ENCODE data around the gene CD300H.
"Not testable (repeated sequence)": the region's sequence is repeated elsewhere in the genome, so short reads cannot be mapped to it uniquely, and the experiment has no call there.

The CD300H gene

DNA sequence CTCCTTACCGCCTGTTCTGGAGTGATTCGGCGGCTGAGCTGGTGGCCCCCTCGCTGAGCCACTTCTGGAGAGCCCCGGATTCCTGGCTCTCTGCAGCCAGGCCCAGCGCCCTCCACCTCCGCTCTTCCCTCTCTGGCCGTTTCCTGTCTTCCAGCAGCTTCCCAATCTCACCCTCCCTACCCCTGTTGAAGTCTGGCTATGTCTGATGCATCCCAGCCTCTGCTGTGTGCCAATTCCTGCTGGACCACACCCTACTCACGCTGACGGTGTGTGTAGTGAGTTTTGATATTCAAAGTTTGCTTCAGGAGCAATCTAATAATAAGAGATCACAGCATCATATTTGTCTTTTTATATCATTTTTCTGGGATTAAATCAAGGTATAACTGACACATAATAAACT is 15.3 kb upstream of the CD300H start:
- no peak overlapping the region for H3K4me3 ChIP-seq (ENCODE audit: low read length)
- H3K4me1 ChIP-seq (ENCODE audit: insufficient read depth, low read length): no peaks in the 10 kb centered on the region
- no peaks in the 10 kb centered on the region for H3K36me3 ChIP-seq (ENCODE audit: insufficient read depth, low read depth, low read length)
- H3K9ac ChIP-seq (ENCODE audit: low read depth, low read length): no peak overlapping the region
- H3K27me3 ChIP-seq (ENCODE audit: insufficient read depth, low read length): no peaks in the 10 kb centered on the region
- H3K27ac ChIP-seq (ENCODE audit: low read length): no peak overlapping the region
- H3K9me3 ChIP-seq (ENCODE audit: insufficient read depth, low read depth, low read length): no peaks in the 10 kb centered on the region

- no peaks in the 10 kb centered on the region for H3K9me3 ChIP-seq (ENCODE audit: insufficient read depth, low read depth, low read length)
- no peaks in the 10 kb centered on the region for H3K36me3 ChIP-seq (ENCODE audit: insufficient read depth, low read depth, low read length)
- no peak overlapping the region for H3K27ac ChIP-seq (ENCODE audit: low read length)
- H3K27me3 ChIP-seq (ENCODE audit: insufficient read depth, low read length): no peaks in the 10 kb centered on the region
- no peak overlapping the region for H3K4me3 ChIP-seq (ENCODE audit: low read length)
- no peaks in the 10 kb centered on the region for H3K4me1 ChIP-seq (ENCODE audit: insufficient read depth, low read length)
- H3K9ac ChIP-seq (ENCODE audit: low read depth, low read length): no peak overlapping the region
These were observed 12.6 kb upstream of the CD300H start for GRCh38 chr17:74579900-74580299.

GRCh38 chr17:74578979-74579378 is 11.7 kb upstream of the CD300H start:
- Histone ChIP-seq H3K9ac (ENCODE audit: low read depth, low read length) (no peak overlapping the region), H3K4me3 (ENCODE audit: low read length) (no peak overlapping the region), H3K4me1 (ENCODE audit: insufficient read depth, low read length) (no peaks in the 10 kb centered on the region), H3K9me3 (ENCODE audit: insufficient read depth, low read depth, low read length) (no peaks in the 10 kb centered on the region), H3K27me3 (ENCODE audit: insufficient read depth, low read length) (peaks cover 4% of the 10 kb centered on the region; the same call in 1 of the 2 replicates), H3K36me3 (ENCODE audit: insufficient read depth, low read depth, low read length) (no peaks in the 10 kb centered on the region), H3K27ac (ENCODE audit: low read length) (no peak overlapping the region)

DNA sequence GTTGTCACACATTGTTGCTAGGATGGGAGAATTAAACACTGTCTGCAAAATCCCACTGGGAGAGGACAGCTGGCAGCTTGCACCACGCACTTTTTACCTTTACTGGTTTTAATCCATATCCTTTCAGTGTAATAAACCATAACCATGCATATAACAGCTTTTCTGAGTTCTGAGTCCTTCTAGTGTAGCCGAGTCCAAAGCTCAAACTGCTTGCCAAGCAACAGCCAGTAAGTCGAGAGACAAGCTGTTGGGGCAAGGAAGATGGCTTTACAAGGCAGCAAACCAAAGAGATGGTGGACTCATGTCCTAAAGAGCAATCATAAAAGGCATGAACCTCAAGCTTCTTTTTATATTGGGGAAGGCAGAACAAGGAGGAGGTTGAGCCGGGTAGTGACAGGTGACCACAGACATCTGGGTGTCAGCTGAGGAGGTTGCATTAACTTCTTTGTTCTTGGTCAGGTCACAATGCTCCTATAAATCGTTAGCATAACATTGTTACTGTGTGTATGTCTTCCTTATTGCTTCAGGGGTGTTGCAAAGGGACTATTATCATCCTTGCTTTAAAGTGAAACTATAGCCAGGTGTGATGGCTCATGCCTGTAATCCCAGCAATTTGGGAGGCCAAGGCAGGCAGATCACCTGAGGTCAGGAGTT is 7.3 kb upstream of the CD300H start:
- no peak overlapping the region for H3K27ac ChIP-seq (ENCODE audit: low read length)
- no peak overlapping the region for H3K9ac ChIP-seq (ENCODE audit: low read depth, low read length)
- H3K27me3 ChIP-seq (ENCODE audit: insufficient read depth, low read length): peaks cover 5% of the 10 kb centered on the region; the same call in 1 of the 2 replicates
- H3K36me3 ChIP-seq (ENCODE audit: insufficient read depth, low read depth, low read length): no peaks in the 10 kb centered on the region
- no peaks in the 10 kb centered on the region for H3K9me3 ChIP-seq (ENCODE audit: insufficient read depth, low read depth, low read length)
- no peaks in the 10 kb centered on the region for H3K4me1 ChIP-seq (ENCODE audit: insufficient read depth, low read length)
- H3K4me3 ChIP-seq (ENCODE audit: low read length): no peak overlapping the region

DNA sequence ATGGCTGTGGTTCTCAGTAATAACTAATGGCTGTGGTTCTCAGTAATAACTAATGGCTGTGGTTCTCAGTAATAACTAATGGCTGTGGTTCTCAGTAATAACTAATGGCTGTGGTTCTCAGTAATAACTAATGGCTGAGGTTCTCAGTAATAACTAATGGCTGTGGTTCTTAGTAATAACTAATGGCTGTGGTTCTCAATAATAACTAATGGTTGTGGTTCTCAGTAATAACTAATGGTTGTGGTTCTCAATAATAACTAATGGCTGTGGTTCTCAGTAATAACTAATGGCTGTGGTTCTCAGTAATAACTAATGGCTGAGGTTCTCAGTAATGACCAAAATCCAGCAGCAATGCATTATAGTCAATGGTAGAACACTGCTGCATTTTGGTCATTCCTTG is 6.3 kb upstream of the CD300H start:
- H3K36me3 ChIP-seq (ENCODE audit: insufficient read depth, low read depth, low read length); H3K9ac ChIP-seq (ENCODE audit: low read depth, low read length); H3K4me3 ChIP-seq (ENCODE audit: low read length); H3K27me3 ChIP-seq (ENCODE audit: insufficient read depth, low read length); H3K27ac ChIP-seq (ENCODE audit: low read length); H3K4me1 ChIP-seq (ENCODE audit: insufficient read depth, low read length); H3K9me3 ChIP-seq (ENCODE audit: insufficient read depth, low read depth, low read length): not testable (repeated sequence)

- Histone ChIP-seq H3K9me3 (ENCODE audit: insufficient read depth, low read depth, low read length) (no peaks in the 10 kb centered on the region), H3K36me3 (ENCODE audit: insufficient read depth, low read depth, low read length) (no peaks in the 10 kb centered on the region), H3K27ac (ENCODE audit: low read length) (no peak overlapping the region), H3K9ac (ENCODE audit: low read depth, low read length) (no peak overlapping the region), H3K4me1 (ENCODE audit: insufficient read depth, low read length) (no peaks in the 10 kb centered on the region), H3K4me3 (ENCODE audit: low read length) (no peak overlapping the region), H3K27me3 (ENCODE audit: insufficient read depth, low read length) (peaks cover 5% of the 10 kb centered on the region; the same call in 1 of the 2 replicates)
These were observed 5.9 kb upstream of the CD300H start for GRCh38 chr17:74573169-74573568.

GRCh38 chr17:74571621-74572270 is 4.4 kb upstream of the CD300H start:
- peaks cover 5% of the 10 kb centered on the region; the same call in 1 of the 2 replicates for H3K27me3 ChIP-seq (ENCODE audit: insufficient read depth, low read length)
- no peak overlapping the region for H3K9ac ChIP-seq (ENCODE audit: low read depth, low read length)
- H3K4me1 ChIP-seq (ENCODE audit: insufficient read depth, low read length): no peaks in the 10 kb centered on the region
- no peaks in the 10 kb centered on the region for H3K9me3 ChIP-seq (ENCODE audit: insufficient read depth, low read depth, low read length)
- H3K4me3 ChIP-seq (ENCODE audit: low read length): no peak overlapping the region
- no peak overlapping the region for H3K27ac ChIP-seq (ENCODE audit: low read length)
- no peaks in the 10 kb centered on the region for H3K36me3 ChIP-seq (ENCODE audit: insufficient read depth, low read depth, low read length)

GRCh38 chr17:74569020-74570003 is 2.0 kb upstream of the CD300H start:
- Histone ChIP-seq H3K9ac (ENCODE audit: low read depth, low read length) (no peak overlapping the region), H3K9me3 (ENCODE audit: insufficient read depth, low read depth, low read length) (no peaks in the 10 kb centered on the region), H3K4me1 (ENCODE audit: insufficient read depth, low read length) (no peaks in the 10 kb centered on the region), H3K27ac (ENCODE audit: low read length) (no peak overlapping the region), H3K27me3 (ENCODE audit: insufficient read depth, low read length) (peaks cover 5% of the 10 kb centered on the region; the same call in 1 of the 2 replicates), H3K4me3 (ENCODE audit: low read length) (no peak overlapping the region), H3K36me3 (ENCODE audit: insufficient read depth, low read depth, low read length) (no peaks in the 10 kb centered on the region)

GRCh38 chr17:74568106-74568873 is 981 bp upstream of the CD300H start:
- no peaks in the 10 kb centered on the region for H3K27me3 ChIP-seq (ENCODE audit: insufficient read depth, low read length)
- H3K9me3 ChIP-seq (ENCODE audit: insufficient read depth, low read depth, low read length): no peaks in the 10 kb centered on the region
- H3K9ac ChIP-seq (ENCODE audit: low read depth, low read length): no peak overlapping the region
- H3K4me1 ChIP-seq (ENCODE audit: insufficient read depth, low read length): no peaks in the 10 kb centered on the region
- H3K27ac ChIP-seq (ENCODE audit: low read length): no peak overlapping the region
- no peaks in the 10 kb centered on the region for H3K36me3 ChIP-seq (ENCODE audit: insufficient read depth, low read depth, low read length)
- no peak overlapping the region for H3K4me3 ChIP-seq (ENCODE audit: low read length)

DNA sequence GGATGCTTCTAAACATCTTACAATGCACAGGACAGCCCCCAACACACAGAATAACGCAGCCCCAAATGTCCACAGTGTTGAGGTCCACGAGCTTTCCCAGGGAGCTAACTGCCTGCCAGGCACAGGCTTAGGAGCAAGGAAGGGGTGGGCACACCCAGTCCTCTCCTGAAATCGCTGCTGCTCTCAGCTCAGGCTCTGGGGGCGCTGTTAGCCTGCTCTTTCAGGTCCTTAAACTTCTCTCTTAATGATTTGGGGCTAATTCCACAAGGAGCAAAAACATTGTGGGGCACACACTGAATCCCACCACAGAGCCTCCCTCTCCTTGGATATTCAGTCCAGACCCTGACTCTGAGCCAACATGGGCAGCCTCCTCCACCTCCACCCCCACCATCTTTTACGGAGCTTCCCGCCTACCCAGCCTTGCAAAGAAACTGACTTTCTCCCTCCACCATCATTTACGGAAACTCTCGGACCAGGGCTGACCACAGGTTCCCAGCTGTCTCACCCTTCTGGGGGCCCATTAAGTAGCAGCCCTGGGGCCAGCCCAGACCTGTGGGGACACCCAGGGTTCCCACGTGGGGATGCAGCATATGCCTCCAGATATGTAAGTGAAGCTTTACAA is 1.1 kb downstream of the CD300H start:
- H3K36me3 ChIP-seq (ENCODE audit: insufficient read depth, low read depth, low read length): no peaks in the 10 kb centered on the region
- H3K9ac ChIP-seq (ENCODE audit: low read depth, low read length): no peak overlapping the region
- H3K4me3 ChIP-seq (ENCODE audit: low read length): no peak overlapping the region
- H3K4me1 ChIP-seq (ENCODE audit: insufficient read depth, low read length): no peaks in the 10 kb centered on the region
- no peaks in the 10 kb centered on the region for H3K9me3 ChIP-seq (ENCODE audit: insufficient read depth, low read depth, low read length)
- H3K27ac ChIP-seq (ENCODE audit: low read length): no peak overlapping the region
- peaks cover 6% of the 10 kb centered on the region for H3K27me3 ChIP-seq (ENCODE audit: insufficient read depth, low read length)

DNA sequence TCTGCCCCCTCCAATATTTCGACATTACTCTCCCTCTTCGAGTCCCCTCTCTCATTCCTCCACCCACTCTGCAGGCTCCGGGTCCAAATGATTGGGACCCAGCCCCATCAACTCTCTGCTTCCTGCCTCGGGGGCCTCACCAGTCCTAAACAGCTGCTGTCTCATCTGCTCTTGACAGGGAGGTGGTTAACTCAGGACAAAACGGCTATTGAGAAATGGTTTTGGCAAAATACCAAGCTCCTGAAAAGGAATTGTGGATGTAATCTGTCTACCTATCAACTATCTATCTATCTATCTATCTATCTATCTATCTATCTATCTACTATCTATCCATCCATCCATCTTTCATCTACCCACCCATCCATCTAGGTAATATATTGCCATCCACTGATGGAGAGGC is 2.2 kb downstream of the CD300H start:
- Histone ChIP-seq H3K27ac (ENCODE audit: low read length) (no peak overlapping the region), H3K36me3 (ENCODE audit: insufficient read depth, low read depth, low read length) (no peaks in the 10 kb centered on the region), H3K27me3 (ENCODE audit: insufficient read depth, low read length) (peaks cover 16% of the 10 kb centered on the region), H3K4me3 (ENCODE audit: low read length) (no peak overlapping the region), H3K9ac (ENCODE audit: low read depth, low read length) (no peak overlapping the region), H3K9me3 (ENCODE audit: insufficient read depth, low read depth, low read length) (no peaks in the 10 kb centered on the region), H3K4me1 (ENCODE audit: insufficient read depth, low read length) (no peaks in the 10 kb centered on the region)

Data from iPS-20b (cell line).